PC-3 (cell line): ENCODE measurements around the gene MEG3.

Experiments used
- EZH2phosphoT487 ChIP-seq: fragments of 300-600 bp; sonication (generic); IDR thresholded peaks from 2 replicates; pipeline ENCODE4 v1.6.1; 2018; ENCODE audit warnings: mild to moderate bottlenecking, antibody characterized with exemption, low read length, borderline replicate concordance
- TF ChIP-seq, protein P1 (sequence below): fragments of 300-600 bp; sonication (generic); conservative IDR thresholded peaks from 2 replicates; pipeline ENCODE4 v1.5.1; 2017; ENCODE audit warnings: antibody characterized with exemption, low read depth, mild to moderate bottlenecking, low read length

DNA sequence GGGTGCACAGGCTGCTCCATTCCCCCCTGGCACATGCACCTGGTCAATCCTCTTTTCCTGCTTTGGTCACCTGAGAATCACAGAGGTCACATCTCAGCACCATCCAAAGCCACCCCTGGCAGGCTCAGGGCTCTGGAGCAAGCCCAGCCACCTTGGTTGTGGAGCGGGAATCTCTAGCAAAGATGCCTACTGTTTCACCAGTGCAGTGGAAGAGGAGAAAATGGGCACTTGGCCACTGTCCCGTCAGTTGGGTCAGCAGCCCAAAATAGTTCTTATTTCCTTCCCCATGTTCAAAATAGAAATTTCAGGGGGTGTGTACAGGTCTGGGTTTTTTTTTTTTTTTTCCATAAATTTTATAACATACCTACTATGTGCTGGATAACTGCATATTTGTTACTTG, 59.3 kb downstream of the MEG3 start:
- TF ChIP-seq, protein P1, sequence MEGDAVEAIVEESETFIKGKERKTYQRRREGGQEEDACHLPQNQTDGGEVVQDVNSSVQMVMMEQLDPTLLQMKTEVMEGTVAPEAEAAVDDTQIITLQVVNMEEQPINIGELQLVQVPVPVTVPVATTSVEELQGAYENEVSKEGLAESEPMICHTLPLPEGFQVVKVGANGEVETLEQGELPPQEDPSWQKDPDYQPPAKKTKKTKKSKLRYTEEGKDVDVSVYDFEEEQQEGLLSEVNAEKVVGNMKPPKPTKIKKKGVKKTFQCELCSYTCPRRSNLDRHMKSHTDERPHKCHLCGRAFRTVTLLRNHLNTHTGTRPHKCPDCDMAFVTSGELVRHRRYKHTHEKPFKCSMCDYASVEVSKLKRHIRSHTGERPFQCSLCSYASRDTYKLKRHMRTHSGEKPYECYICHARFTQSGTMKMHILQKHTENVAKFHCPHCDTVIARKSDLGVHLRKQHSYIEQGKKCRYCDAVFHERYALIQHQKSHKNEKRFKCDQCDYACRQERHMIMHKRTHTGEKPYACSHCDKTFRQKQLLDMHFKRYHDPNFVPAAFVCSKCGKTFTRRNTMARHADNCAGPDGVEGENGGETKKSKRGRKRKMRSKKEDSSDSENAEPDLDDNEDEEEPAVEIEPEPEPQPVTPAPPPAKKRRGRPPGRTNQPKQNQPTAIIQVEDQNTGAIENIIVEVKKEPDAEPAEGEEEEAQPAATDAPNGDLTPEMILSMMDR = no peak
- TF ChIP-seq EZH2phosphoT487 = no peak
